Measurements from ENCODE around the gene COMTD1.
A peak's percentile ranks its signal among the peaks of the same experiment; 100 is the strongest.
"Not testable (repeated sequence)": the region's sequence is repeated elsewhere in the genome, so short reads cannot be mapped to it uniquely, and the experiment has no call there.

COMTD1 gene

GRCh38 chr10:75212343-75212742 is 23.4 kb downstream of the COMTD1 start:
- no peak for FAIRE-seq

DNA sequence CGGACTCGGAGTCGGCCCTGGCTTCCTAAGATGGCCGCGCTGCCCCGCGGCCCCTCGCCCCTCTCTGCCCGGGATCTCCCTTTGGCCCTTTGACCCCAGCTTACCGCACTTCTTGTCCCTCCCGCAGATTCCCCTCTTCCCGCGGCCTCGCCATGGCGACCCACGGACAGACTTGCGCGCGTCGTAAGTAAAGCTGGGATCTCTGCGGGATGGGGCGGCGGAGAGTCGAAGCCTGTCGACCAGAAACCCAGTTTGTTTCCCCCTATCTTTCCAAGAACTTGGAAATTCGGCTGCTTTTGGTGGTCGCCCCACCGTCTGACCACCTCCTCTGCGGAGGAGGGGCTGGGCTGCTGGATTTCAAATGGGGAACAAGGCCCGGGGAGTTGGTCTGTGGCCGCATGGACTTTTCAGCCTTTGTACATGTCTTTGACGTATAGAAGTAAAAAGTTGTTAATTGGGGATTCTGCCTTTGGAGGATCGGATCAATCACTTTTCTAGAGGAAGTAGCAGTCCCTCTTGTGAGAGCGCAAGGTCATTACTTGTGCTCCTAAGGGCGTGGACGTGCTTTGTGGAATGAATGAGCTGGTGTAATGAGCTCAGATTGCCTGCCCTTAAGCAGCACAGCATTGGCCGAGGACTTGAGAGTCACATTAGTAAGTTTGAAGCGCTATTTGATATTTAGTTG is 24.6 kb downstream of the COMTD1 start:
- no peak for FAIRE-seq

DNA sequence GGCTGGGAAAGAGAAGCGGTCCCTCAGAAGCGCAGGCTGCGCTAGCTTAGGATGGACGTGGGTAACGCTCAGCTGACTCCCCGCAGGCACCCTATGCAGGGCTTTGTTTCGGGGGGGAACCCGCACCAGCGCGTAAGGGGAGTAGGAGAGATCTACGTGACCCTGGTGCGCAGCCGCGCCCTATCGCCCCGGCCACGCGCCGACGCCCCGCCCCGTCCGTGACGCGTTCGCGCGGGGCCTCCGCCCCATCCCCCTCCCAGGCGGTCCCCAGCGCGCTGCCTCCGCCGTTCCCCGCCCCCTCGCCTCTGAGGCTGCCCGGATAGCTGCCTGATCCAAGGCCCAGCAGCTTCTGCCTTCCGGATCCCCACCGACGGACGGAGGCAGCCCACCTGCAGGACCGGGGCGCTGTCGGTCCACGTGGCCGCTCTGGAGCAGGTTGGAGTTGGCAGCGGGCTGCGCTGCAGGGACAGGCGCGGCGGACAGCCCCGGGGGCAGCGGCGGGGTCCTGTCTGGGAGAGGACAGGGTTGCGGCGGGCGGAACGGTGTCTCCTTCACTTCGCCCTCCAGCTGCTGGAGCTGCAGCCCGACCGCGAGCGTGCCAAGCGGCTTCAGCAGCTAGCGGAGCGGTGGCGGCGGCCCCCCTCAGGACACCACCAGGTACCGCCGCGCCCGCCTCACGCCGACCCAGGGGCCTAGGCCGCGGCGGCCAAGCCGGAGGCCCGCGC is 25.3 kb downstream of the COMTD1 start, which contains the start of gene VDAC2:
VDAC2 (plus strand) TSS at position 515 of the 725 bp plus-strand sequence. CDS start 363 bp downstream, outside the sequence.
- no peak for FAIRE-seq

DNA sequence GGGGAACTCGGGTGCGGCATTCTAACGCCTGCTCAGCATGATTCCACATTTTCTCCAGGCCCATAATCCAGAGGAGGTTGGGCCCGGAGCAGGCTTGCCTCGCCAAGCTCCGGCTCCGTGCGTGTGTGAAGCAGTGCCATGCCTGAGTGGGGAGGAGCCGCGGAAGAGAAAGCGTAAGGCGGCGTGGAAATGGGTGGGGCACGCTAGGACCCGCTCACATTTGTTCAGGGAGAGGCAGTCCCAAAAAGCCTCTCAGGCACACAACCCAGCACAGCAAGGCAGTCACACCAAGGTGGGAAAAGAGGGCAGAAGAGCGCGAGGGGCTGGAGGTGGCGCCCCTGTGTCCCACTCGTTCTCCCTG is 25.9 kb downstream of the COMTD1 start:
- FAIRE-seq: no peak

DNA sequence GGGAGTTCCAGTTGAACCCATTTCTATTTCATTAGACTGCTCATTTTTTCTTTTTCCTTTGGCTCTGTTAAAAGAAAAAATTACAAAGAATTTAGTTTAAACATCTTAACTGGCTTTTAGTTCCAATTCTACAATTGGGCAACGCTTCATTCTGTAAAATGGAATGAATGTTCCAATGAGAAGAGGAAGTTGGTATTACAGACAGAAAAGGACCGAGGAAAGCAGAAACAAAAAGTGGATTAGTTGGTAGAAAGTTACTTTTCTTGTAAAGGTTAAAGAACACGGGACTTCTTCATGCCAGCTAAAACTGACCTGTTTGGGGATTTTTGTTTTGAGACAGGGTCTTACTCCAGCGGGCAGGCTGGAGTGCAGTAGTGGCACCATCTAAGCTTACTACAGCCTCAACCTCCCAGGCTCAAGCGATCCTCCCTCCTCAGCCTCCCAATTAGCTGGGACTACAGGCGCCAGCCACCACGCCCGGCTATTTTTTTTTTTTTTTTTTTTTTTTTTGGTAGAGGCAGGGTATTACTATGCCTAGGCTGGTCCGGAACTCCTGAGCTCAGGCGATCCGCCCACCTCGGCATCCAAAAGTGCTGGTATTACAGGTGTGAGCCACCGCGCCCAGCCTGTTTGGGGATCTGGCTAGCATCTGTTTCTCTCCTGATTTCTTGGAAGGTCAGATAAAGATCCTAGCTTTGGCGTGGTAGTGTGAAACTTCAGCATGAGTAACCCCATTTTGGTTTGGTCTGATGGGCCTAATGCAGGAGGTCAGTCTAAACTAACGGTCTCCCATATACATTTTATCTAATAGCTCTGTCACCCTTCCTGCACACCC is 26.5 kb downstream of the COMTD1 start:
- no peak for FAIRE-seq

GRCh38 chr10:75208181-75208580 is 27.6 kb downstream of the COMTD1 start:
- no peak for FAIRE-seq

- FAIRE-seq: no peak
Measured at GRCh38 chr10:75207857-75208144, 28.0 kb downstream of the COMTD1 start.

DNA sequence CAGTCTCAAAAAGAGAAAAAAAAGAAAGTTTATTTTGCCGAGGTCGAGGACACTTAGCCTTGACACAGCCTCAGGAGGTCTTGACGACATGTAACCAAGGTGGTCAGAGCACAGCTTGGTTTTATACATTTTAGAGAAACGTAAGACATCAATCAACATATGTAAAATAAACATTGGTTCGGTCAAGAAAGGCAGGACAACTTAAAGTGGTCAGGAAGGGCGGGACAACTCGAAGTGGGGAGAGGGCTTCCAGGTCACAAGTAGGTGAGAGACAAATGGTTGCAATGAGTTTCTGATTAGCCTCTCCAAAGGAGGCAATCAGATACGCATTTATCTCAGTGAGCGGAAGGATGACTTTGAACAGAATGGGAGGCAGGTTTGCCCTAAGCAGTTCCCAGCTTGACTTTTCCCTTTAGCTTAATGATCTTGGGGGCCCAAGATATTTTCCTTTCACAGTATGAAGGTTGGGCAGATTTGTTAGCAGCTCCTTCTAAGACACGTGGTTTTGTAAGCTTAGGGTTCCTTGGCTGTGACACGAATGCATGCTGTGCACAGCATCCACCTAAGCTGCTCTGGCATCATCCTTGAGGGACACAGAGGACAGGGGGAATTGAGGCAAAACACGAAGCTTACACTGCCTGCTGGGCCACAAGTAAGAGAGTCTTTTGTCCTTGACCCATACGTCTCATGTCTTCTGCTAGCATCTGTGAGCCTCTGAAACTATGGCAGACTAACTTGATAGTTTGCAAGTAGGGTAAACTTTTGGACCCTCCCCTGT is 28.5 kb downstream of the COMTD1 start:
- FAIRE-seq: no peak

GRCh38 chr10:75206638-75207037 is 29.1 kb downstream of the COMTD1 start:
- FAIRE-seq: not testable (repeated sequence)

- no peak for FAIRE-seq
Measured at GRCh38 chr10:75205908-75206307, 29.8 kb downstream of the COMTD1 start.

GRCh38 chr10:75203724-75204123 is 32.0 kb downstream of the COMTD1 start:
- no peak for FAIRE-seq

DNA sequence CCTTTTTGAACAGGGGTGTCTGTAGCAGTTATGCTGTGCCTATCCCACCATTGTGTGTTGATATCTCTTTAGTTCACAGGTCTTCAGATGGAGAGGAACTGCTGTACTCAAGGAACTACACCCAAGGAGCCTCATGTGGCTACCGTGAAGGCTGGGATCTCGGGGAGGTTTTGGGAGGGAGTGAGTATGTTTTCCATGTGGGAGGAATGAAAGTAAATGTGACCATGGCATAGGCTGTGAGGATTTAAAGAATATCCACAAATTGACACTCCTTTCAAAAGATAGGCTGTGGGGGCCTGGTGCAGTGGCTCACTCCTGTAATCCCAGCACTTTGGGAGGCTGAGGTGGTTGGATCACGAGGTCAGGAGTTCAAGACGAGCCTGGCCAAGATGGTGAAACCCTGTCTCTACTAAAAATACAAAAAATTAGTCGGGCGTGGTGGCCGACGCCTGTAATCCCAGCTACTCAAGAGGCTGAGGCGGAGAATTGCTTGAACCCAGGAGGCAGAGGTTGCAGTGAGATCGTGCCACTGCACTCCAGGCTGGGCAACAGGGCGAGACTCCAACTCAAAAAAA is 32.6 kb downstream of the COMTD1 start:
- FAIRE-seq: not testable (repeated sequence)

GRCh38 chr10:75202321-75203045 is 33.3 kb downstream of the COMTD1 start:
- FAIRE-seq: no peak

- no peak for FAIRE-seq
Measured at GRCh38 chr10:75201793-75202307, 33.9 kb downstream of the COMTD1 start.

DNA sequence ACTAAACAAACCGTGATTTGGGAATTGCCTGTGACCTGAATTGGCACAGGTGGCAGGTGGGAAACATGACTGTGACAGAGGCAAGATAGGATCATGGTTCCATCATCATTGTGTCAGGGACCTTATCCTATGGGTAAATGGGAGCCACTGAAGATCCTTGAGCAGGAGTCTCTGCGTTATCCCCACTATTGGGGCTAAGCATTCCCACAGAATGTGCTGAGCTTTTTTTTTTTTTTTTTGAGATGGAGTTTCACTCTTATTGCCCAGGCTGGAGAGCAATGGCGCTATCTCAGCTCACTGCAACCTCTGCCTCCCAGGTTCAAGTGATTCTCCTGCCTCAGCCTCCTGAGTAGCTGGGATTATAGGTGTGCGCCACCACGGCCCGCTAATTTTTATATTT is 35.8 kb downstream of the COMTD1 start:
- FAIRE-seq: not testable (repeated sequence)

- no peak for FAIRE-seq
Measured at GRCh38 chr10:75197906-75198305, 37.9 kb downstream of the COMTD1 start.

- FAIRE-seq: no peak
Measured at GRCh38 chr10:75197066-75197465, 38.7 kb downstream of the COMTD1 start.

DNA sequence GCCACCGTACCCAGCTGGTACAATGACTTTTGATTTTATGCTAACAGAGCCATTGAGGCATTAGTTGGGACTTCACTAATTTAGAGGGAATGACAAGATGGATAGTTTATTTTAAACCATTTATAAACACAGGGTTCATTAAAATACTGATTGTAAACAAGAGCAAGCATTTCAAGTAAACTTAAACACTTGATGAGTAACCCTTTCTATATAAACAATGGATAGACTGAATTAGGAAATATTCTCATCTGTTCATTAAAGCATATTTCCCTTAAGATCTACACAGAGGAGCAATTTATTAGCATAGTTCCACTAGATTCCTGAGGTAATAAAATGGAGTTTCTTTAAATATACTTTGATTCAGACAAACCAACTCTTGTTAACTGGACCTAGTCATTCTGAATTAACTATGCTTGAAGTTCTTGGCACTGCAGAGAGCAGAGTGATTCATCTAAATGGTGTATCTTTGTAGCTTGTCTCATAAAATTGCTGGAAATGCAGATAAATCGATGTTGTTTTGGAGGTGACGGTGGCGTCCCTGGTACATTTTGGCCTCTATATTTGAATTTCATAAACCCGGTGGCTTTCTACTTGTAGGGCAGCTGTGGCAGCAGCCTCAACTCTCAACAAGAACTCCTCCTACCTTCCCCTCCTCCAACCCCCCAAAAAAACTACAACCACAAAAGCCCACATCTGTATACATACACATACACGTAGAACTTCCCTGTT is 40.6 kb downstream of the COMTD1 start:
- no peak for FAIRE-seq

- not testable (repeated sequence) for FAIRE-seq
Measured at GRCh38 chr10:75194625-75195024, 41.1 kb downstream of the COMTD1 start.

GRCh38 chr10:75191821-75192568 is 43.8 kb downstream of the COMTD1 start:
- FAIRE-seq: peak; percentile 85

Measured in islet of Langerhans (tissue), 1 donor.